GM19099 (cell line): ENCODE measurements around the gene MAEA.

Source experiments
- POLR2A ChIP-seq: IDR thresholded peaks from 3 replicates; pipeline ENCODE4 v1.6.1; 2011; ENCODE audit warnings: low read depth; ENCODE audit not compliant: insufficient read length; ENCODE audit errors: extremely low read depth

MAEA gene

GRCh38 chr4:1289207-1290164 lies at the start of gene MAEA:
MAEA (plus strand) TSS chr4:1289891; CDS start chr4:1289914, 23 bp downstream.
- peak; percentile 98 for TF ChIP-seq POLR2A

GRCh38 chr4:1239950-1240307 lies 49.8 kb upstream of the MAEA start:
- no peak for TF ChIP-seq POLR2A

DNA sequence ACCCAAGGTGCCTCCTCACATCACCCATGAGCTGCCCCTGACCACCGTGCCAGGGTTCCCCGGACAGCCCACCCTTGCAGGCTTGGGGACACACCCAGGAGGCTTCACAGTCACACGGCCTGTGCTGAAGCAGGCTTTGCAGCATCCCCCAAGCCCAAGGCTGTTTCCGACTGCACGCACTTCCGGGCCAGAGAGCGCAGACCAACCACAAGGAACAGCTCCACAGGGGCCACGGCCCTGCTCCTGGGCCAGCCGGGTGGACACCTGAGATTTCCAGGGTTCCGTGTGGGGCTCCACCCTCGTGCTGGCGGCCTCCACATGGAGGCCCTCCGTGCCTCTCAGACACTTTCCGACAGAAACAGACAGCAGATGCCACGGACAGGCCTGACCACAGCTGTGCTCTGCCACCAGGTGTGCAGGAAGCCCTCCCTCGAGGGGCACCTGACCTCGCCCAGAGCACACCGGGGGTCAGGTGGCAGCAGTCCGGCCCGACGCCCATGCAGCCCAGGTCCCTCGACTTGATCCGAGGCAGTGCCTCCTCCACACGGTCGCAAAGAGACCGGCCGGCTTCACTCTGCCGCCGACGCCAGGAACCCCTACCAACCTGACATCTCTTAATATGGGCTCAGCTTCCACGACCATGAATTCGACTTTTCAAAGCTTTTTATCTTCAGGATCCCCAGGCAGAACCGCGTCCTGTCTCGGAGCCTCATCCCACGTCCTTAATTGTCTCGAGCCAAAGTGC lies 48.8 kb upstream of the MAEA start:
- no peak for TF ChIP-seq POLR2A

- no peak for TF ChIP-seq POLR2A
These were observed 48.2 kb upstream of the MAEA start for GRCh38 chr4:1241466-1241935.

DNA sequence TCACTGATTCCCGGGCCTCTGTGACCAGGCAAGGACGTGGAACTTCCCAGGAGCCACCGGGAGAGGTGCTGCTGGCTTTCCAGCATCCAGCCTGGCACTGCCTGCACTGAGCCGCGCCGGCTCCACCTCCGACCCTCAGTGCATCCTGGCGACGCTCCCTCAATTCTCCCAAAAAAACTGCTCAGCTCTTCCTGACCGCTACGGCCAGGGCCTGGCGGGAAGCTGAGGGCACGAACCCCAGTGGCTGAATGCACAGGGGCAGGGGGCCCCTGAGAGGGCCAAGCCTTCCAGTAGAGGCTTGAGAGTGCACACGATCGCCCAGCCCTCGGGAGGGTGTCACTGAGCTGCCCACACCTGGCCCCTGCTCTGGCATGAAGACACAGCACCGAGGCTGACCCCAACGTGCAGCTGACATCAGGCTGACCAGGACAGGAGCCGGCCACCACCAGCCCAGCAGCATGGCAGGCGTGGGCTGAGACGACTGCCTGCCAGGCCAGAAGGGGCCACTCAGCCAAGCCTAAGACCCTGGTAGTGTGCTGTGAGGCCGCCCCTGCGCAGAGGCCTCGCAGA lies 47.7 kb upstream of the MAEA start:
- TF ChIP-seq POLR2A, result no peak

GRCh38 chr4:1242506-1243450 lies 46.9 kb upstream of the MAEA start:
- no peak for TF ChIP-seq POLR2A

DNA sequence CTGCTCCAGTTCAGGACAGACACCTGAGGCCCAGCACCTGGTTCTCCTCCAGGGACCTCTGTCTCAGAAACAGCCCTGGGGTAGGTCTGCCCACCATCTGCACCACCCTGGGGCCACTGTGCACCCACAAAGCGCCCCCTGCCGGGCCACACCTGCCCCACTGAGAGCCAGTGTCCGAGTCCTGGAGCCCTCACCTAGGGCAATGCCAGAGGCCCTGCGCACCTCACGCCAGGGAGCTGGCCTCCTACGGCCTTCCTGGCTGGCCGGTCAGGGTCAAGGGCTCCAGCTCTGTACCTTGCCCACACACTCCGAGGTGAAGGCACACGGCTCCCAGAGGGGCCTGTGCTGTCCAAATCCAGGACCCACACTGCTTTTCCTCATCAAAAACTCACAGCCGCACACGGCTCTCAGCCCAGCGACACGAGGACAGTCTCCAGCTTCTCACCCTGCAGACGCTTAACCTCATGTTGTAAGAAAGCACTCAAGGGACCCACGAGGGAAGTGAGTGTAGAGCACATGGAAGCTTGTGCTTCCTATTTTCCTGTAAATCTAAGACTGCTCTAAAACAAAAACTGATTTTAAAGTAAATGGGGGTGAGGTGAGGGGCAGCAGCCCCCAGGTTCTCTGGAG lies 46.1 kb upstream of the MAEA start:
- no peak for TF ChIP-seq POLR2A

GRCh38 chr4:1244081-1244977 lies 45.4 kb upstream of the MAEA start:
- no peak for TF ChIP-seq POLR2A

GRCh38 chr4:1244978-1245471 lies 44.7 kb upstream of the MAEA start:
- TF ChIP-seq POLR2A, result no peak

DNA sequence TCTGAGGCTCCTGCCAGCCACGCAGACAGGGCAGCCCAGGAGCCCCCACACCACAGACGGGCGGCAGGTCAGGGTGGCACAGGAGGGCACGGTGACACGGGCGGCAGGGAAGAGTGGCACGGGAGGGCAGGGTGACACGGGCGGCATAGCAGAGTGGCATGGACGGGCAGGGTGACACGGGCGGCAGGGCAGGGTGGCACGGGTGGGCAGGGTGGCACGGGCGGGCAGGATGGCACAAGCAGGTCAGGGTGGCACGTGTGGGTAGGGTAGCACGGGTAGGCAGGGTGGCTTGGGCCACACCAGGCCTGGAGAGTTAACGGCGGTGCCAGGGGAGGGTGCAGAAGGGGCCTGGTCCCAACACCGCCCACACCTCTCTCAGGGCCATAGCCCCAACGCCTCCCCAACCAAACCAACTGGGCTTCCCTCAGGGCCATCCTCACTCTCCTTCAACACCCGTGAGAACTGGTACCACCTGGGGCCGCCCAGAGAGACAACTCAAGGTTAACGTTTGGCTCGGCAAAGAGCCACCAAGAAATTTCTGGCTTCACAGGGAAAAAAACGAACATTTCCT lies 44.1 kb upstream of the MAEA start:
- TF ChIP-seq POLR2A, result no peak

DNA sequence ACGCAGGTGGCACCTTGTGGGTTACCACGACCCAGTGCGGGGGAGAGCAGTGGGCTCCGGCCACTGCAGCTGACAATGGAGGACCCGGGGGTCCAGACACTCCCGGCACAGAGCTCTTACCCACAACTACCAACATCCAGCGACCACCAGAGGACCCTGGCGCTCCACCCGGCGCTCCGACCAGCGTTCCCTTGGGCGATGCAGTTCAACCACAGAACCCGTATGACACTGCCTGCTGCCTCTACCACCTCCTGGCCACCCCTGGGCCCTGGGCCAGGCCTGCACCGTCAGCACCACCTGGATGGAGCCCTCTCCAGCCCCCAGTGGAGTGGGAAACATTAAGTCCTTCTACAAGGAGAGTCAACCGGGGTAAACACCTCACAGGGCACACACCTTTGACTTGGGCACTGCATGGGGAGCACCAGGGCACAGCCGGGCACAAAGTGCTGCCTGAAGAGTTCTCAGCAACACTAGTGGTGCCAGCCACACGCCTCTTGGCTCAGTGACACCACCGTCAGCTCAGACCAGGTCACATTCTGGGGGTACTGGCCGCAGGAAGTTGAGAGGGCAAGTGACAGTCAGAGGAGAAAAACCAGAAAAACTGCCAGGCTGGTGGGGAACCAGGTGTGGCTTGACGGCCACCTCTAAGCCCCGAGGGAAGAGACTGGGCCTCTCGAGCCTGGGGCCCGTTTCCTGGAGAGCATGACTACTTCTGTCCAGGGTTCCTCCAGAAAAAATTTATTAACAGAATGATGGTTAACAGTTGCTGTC lies 43.4 kb upstream of the MAEA start:
- no peak for TF ChIP-seq POLR2A
